HG03469 (cell line): ENCODE results near the gene GCSH.

ENCODE experiments used
- ATAC-seq: cut with Tn5 transposase; IDR thresholded peaks from one replicate; pipeline ENCODE4 v1.9.1; 2021; ENCODE audit warnings: mild to moderate bottlenecking, moderate library complexity, moderate number of reproducible peaks; ENCODE audit not compliant: unreplicated experiment

Gene GCSH

GRCh38 chr16:81060576-81061306 is 35.5 kb downstream of the GCSH start:
- no peak for ATAC-seq

GRCh38 chr16:81053761-81054160 is 42.4 kb downstream of the GCSH start:
- ATAC-seq = no peak

GRCh38 chr16:81042821-81043220 is 53.4 kb downstream of the GCSH start:
- ATAC-seq = no peak

- ATAC-seq = no peak
Measured at GRCh38 chr16:81041696-81042095, 54.5 kb downstream of the GCSH start.

GRCh38 chr16:81040842-81041241 is 55.4 kb downstream of the GCSH start:
- ATAC-seq = no peak

GRCh38 chr16:81040131-81040530 is 56.1 kb downstream of the GCSH start:
- ATAC-seq = no peak

- no peak for ATAC-seq
Measured at GRCh38 chr16:81036751-81037350, 59.3 kb downstream of the GCSH start.

GRCh38 chr16:81035975-81036750 is 60.0 kb downstream of the GCSH start:
- peak; percentile 31 for ATAC-seq

- peak; percentile 67 for ATAC-seq
Measured at GRCh38 chr16:81035398-81035974, 60.7 kb downstream of the GCSH start, which contains the start of gene ATMIN. TSS of gene ATMIN (plus strand) at chr16:81035842. CDS start at chr16:81035871, 29 bp downstream.
